NCI-H1930 (cell line): Measurements from ENCODE around the gene SDF2L1.
"Not testable (repeated sequence)": the region's sequence is repeated elsewhere in the genome, so short reads cannot be mapped to it uniquely, and the experiment has no call there.

Experiments
- DNase-seq, 2 experiments: peaks; one replicate each; lab custom pipeline; 2025; lab: John Stamatoyannopoulos, UW

The SDF2L1 gene, protein sequence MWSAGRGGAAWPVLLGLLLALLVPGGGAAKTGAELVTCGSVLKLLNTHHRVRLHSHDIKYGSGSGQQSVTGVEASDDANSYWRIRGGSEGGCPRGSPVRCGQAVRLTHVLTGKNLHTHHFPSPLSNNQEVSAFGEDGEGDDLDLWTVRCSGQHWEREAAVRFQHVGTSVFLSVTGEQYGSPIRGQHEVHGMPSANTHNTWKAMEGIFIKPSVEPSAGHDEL

DNA sequence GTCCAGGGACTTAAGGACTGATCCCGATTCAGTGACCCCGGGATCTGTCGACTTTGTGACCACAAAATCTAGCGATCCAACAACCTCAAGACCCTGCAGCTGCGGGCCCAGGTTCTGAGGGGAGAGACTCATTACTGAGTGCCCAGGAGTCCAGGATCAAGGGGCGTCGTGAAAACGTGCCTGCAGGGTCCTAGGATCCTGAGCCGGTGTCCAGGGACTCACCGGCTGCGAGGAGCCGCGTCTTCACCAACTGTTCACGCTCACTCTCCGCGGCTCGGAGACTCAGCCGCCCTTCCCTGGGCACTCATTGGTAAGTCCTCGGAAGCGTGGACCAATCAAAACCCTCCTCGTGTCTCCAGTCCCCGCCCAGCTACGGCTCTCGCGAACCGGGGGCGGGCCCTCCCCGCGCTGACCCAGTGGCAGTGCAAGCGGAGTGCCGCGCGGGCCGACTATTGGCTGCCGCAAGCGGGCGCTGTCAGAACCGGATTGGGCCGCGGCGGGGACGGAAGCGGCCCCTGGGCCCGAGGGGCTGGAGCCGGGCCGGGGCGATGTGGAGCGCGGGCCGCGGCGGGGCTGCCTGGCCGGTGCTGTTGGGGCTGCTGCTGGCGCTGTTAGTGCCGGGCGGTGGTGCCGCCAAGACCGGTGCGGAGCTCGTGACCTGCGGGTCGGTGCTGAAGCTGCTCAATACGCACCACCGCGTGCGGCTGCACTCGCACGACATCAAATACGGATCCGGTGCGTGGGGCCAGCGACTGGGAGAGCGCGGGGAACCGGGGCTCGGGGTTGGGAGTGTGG, at the start of gene SDF2L1:
Gene SDF2L1 (plus strand): TSS at position 514 of the 795 bp plus-strand sequence. CDS start 35 bp downstream, at position 549.
- DNase-seq = peak; percentile 92 to 96

DNA sequence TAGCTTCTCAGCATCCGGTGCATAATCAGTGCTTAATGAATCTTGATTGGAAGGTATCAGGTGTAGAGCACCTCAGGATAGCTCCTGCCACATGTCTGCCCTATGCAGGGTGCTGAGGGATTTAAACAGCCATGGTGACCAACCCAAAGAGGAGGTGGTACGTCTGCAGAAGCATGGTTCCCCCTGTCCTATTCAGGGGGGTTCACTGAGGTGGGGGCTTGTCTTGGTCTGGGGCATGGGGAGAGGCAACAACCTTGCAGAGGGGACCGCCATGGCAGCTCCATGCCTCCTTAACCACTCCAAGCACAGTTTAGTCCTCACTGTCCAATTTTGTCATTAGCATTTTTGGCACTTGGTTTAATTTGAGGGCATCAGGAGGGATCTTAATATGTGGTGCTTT, 49.7 kb upstream of the SDF2L1 start:
- DNase-seq = no peak

DNA sequence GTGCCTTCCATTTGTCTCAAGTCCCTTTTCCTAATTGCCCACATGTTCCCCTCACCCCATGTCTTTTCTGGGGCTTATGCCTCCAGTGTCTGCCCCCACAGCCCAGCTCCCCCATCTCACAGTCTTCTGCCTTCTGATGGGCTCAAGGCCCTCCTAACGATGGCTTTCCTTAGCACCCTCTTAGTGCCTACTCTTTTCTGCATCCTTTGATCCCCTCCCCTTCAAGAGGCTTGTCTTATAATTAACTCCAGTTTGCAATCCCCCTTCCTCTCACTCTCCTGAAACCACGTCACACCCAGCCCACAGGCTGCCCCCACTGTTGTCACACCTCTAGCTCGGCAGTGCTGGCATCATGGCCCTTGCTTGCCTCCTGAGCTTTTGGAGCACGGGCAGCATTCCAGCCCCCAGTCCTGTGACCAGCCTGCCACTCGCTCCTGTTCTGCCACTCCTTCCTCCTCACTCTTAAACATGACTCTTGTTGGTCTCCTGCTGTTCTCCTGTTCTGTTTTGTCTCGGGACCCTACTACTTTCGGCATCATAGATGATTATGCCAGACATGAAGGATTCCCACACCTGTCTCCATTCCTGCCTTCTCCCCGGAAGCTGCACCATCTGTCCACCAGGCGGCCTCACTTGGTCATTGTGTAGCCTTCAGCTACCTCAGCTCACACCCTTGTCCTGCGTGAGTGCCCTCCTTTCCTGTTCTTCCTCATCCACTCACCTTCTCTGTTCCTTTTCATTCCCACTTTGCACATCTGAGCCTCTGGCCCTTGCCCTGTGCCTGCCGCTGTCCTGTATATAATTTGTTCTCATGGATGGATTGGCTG, 48.5 kb upstream of the SDF2L1 start:
- peak in 1 of 2 experiments; percentile 4 for DNase-seq

GRCh38 chr22:21594865-21595452, 47.1 kb upstream of the SDF2L1 start:
- DNase-seq = no peak

- not testable (repeated sequence) for DNase-seq
Observed at GRCh38 chr22:21596356-21597135, 45.6 kb upstream of the SDF2L1 start.

- DNase-seq = no peak
Observed at GRCh38 chr22:21598302-21598701, 43.8 kb upstream of the SDF2L1 start.

- no peak for DNase-seq
Observed at GRCh38 chr22:21599053-21599893, 42.8 kb upstream of the SDF2L1 start.

DNA sequence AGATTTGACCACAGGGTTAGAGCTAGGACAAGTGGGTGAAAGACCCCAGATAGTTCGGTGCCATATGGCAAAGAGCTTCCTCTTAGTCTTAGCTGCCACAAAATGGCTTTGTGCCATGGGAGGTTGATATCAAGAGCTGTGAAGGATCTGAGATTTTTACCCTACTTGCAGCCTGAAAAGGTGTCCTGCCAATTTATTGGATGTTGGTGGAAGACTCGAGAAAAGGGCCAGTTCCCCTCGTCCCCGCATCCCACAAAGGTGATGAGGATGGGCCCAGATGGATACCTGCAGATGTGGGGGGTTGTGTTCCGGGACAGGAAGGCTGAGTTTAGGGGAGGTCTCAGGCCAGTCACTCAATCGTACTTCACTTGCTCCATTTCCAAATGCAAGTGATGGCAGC, 39.5 kb upstream of the SDF2L1 start:
- no peak for DNase-seq

- DNase-seq = no peak
Observed at GRCh38 chr22:21603973-21604372, 38.1 kb upstream of the SDF2L1 start.

DNA sequence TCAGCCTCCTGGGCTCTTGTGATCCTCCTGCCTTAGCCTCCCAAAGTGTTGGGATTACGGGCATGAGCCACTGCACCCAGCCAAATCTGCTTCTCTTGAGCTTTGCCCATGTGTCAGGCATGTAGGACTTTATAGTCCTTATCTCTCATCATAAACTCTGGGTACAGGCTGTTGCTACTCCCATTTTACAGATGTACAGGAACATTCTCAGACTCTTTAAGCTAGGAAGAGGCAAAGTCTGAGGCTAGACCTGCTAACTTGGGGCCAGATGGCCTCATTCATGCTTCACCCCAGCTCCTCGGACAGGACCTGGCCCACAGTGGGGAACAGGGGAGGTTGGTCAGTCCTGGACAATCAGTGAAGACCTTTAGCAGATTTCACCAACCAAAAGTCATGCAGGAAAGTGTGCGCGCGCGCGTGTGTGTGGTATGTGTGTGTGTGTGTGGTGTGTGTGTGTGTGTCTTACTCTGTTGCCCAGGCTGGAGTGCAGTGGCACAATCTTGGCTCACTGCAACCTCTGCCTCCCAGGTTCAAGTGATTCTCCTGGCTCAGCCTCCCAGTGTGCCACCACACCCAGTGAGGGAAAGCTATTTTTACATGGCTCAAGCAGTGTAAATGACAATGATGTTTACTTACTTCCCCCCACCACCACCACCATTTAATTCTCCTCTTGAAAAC, 36.1 kb upstream of the SDF2L1 start:
- no peak for DNase-seq

DNA sequence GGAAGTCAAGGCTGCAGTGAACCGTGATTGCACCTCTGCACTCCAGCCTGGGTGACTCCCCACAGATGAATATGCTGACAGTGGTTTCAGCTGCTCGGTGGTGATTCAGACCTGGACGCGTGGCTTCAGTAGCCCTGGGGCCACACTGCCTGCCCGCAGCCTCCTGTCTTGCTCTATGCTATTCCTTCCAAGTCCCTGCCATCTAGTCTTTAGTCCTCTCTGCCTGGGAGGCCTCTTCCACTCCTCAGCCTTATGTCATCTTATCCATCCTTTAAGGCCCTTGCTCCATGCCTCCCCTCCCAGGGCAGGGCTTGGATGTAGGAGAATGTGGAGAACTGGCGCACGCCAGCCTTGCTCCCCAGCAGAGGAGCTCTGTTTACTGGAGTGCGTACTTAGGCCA, 35.3 kb upstream of the SDF2L1 start:
- no peak for DNase-seq

GRCh38 chr22:21609556-21610157, 32.4 kb upstream of the SDF2L1 start:
- DNase-seq = not testable (repeated sequence)

DNA sequence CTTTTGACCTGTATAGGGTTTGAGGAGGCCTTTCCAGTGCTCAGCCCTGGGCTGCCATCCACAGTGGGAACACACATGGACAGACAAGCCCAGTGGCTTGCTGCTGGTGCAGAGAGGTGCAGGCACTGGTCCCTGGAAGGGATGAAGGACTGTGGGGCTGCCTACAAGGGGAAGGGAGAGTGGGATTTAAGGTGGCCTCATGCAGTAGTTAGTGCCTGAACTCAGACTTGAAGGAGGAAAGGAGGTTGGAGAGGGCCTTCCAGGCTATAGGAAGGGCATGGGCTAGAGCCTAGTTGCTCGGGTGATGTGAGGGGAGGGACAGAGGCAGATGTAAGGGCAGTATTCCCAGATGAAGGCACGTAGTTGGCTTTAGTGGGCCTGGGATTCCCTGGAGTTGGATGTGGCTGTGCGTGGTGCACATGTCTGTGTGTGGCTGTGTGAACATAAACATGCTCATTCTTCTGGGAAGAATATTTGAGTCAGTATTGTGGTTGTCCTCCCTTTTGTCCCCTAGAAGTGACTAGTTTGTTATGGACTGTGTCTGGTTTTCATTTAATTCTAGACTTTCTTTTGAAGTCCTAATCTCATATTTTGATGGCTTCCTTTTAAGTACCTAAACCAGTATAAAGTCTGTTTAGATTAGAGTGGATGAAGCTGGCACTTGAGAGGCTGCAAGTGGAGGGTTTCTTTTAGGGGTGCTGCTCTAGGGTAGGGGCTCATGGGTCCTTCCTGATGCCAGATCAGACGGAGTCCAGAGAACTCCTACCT, 30.7 kb upstream of the SDF2L1 start:
- no peak for DNase-seq

- no peak for DNase-seq
Observed at GRCh38 chr22:21612858-21613257, 29.2 kb upstream of the SDF2L1 start.

DNA sequence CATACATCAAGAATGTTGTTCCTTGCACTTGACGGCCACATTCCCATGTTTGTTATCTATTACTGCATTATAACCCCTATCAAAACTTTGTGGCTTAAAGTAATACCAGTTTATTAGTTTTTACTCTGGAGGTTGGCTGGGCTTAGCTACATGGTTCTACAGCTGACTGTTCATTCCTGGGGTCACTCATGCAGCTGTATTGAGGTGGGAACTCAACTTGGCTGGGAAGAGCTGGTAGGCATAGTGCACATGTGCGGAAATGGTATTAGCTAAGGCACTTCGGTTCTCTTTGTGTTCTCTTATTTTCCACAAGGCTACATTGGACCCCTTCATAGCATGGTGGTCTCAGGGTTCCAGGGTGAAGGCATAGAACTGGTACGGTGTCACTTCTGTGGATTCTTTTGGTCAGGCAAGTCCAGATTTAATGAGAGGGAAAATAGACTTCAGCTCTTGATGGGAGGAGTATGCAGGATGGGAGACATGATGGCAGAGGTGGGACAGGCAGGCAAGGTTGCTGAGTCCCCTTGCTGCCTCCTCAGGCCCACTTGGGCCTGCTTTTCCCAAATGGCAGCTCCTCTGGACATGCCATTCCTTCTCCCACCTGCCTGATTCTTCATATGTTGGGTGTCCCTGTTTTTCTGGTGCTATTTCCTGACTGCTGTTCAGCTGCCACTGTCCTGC, 28.4 kb upstream of the SDF2L1 start:
- no peak for DNase-seq

- no peak for DNase-seq
Observed at GRCh38 chr22:21615731-21616130, 26.4 kb upstream of the SDF2L1 start.

- not testable (repeated sequence) for DNase-seq
Observed at GRCh38 chr22:21617337-21617736, 24.8 kb upstream of the SDF2L1 start.

DNA sequence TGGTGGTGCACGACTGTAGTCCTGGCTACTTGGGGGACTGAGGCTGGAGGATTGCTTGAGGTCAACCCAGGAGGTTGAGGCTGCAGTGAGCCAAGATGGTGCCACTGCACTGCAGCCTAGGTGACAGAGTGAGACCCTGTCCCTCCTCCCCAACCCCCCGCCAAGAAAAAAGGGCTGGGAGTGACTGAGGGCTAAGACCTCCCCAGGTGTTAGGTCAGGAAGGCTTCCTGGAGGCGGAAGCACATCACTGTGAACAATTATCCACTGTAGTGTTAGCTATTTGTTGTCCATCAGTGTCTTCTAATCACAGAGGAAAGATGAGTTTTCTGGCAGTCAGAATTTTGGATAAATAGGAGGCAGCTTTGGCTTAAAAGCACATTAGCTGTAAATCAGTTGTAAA, 21.1 kb upstream of the SDF2L1 start:
- DNase-seq = no peak
